HCT116 (cell line): ENCODE results near the gene FBXO7. TPM values are rescaled to one million over a fixed set of nuclear protein-coding genes. Genes with fewer than 3 reads are reported as not detected.

ENCODE experiments used
- ATAC-seq: fragments of 200-7000 bp; cut with Tn5 transposase; 2 replicates; pipeline ENCODE4 v1.9.1; 2020; ENCODE audit warnings: mild to moderate bottlenecking, moderate library complexity
- BruUV-seq: library from RNA; stranded (reverse); fragments of 400-500 nt; replicated peaks from 2 replicates; lab custom pipeline; 2021; lab: Mats Ljungman, UMichigan
- CTCF ChIA-PET: fragments of 300-600 bp; sonication (Branson Sonifier 250); formaldehyde crosslinking; loops from one replicate; lab custom pipeline; 2021; ENCODE audit warnings: antibody characterized with exemption; lab: Charles Lee
- POLR2A ChIA-PET: fragments of 300-600, 350-600 bp; sonication (Branson Sonifier 250); formaldehyde crosslinking; loops from one replicate; lab custom pipeline; 2021; ENCODE audit warnings: antibody characterized with exemption; lab: Charles Lee
- RAD21 ChIA-PET, 2 experiments: fragments of 300-600 bp; sonication (Branson Sonifier 250); formaldehyde crosslinking; loops; one replicate each; lab custom pipeline; 2023; ENCODE audit warnings: low total read pairs in 2 of 2; ENCODE audit not compliant: uncharacterized antibody in 2 of 2, unreplicated experiment in 2 of 2, low non-redundant PET in 1 of 2; lab: Charles Lee
- DNase-seq: peaks from one replicate; pipeline ENCODE4 v3.0.0-alpha.2; 2010; ENCODE audit warnings: low read depth, low spot score
- H2AFZ ChIP-seq: fragments of 200-600 bp; shearing (Covaris generic), sonication (generic); 2 replicates; pipeline ENCODE4 v1.6.1; 2017; ENCODE audit warnings: low read depth, mixed run types, mixed read lengths, antibody characterized with exemption, low read length; ENCODE audit not compliant: poor library complexity, severe bottlenecking
- H3K27ac ChIP-seq: 2 replicates; pipeline ENCODE4 v1.5.1; 2012; ENCODE audit warnings: low read depth, low read length
- H3K27me3 ChIP-seq: fragments of 200-600 bp; sonication (generic); 2 replicates; pipeline ENCODE4 v1.6.1; 2016; ENCODE audit warnings: mixed run types, low read length, mixed read lengths; ENCODE audit not compliant: insufficient read depth
- H3K36me3 ChIP-seq, 2 experiments: fragments of 200-500 bp in 1 of 2; fragments of 200-600 bp in 1 of 2; sonication (Bioruptor generic) in 1 of 2; sonication (generic) in 1 of 2; 2 replicates each; pipeline versions ENCODE4 v1.5.1 to v1.6.1; 2014 to 2016; ENCODE audit warnings: low read length in 2 of 2, inconsistent platforms in 1 of 2, mixed read lengths in 1 of 2, mixed run types in 1 of 2; ENCODE audit not compliant: insufficient read depth in 2 of 2, control insufficient read depth in 1 of 2
- H3K4me1 ChIP-seq, 2 experiments: fragments of 200-600 bp in 1 of 2; sonication (generic) in 1 of 2; 2 replicates each; pipeline versions ENCODE4 v1.5.1 to v1.6.1; 2012 to 2017; ENCODE audit warnings: low read length in 2 of 2, inconsistent platforms in 1 of 2, mild to moderate bottlenecking in 1 of 2, mixed read lengths in 1 of 2, mixed run types in 1 of 2, moderate library complexity in 1 of 2; ENCODE audit not compliant: insufficient read depth in 2 of 2, control insufficient read depth in 1 of 2
- H3K4me2 ChIP-seq: fragments of 200-600 bp; sonication (generic); 2 replicates; pipeline ENCODE4 v1.6.1; 2017; ENCODE audit warnings: mixed run types, low read length, mixed read lengths
- H3K4me3 ChIP-seq, 2 experiments: fragments of 200-600 bp in 1 of 2; sonication (generic) in 1 of 2; replicated peaks in 1 of 2; 2 replicates each; pipeline ENCODE4 v1.5.1; 2011 to 2016; ENCODE audit warnings: low read length in 2 of 2, control low read depth in 1 of 2, low read depth in 1 of 2, mild to moderate bottlenecking in 1 of 2, mixed read lengths in 1 of 2, mixed run types in 1 of 2
- H3K79me2 ChIP-seq: fragments of 200-600 bp; sonication (generic); 2 replicates; pipeline ENCODE4 v1.6.1; 2017; ENCODE audit warnings: mild to moderate bottlenecking, mixed run types, low read length, moderate library complexity, mixed read lengths; ENCODE audit not compliant: insufficient read depth
- H3K9ac ChIP-seq: fragments of 200-600 bp; sonication (generic); 2 replicates; pipeline ENCODE4 v1.6.1; 2016; ENCODE audit warnings: low read length, mixed read lengths
- H3K9me2 ChIP-seq: fragments of 200-600 bp; sonication (generic), shearing (Covaris generic); 2 replicates; pipeline ENCODE4 v1.6.1; 2017; ENCODE audit warnings: mixed run types, mild to moderate bottlenecking, moderate library complexity; ENCODE audit not compliant: insufficient read depth
- H3K9me3 ChIP-seq, 2 experiments: fragments of 200-500 bp in 1 of 2; fragments of 200-600 bp in 1 of 2; sonication (Bioruptor generic) in 1 of 2; sonication (generic) in 1 of 2; 2 replicates each; pipeline ENCODE4 v1.6.1; 2014 to 2017; ENCODE audit warnings: low read length in 2 of 2, mixed read lengths in 2 of 2, inconsistent platforms in 1 of 2, low read depth in 1 of 2, mild to moderate bottlenecking in 1 of 2, mixed run types in 1 of 2, moderate library complexity in 1 of 2; ENCODE audit not compliant: control insufficient read depth in 1 of 2, insufficient read depth in 1 of 2
- H4K20me1 ChIP-seq: fragments of 200-600 bp; sonication (generic), shearing (Covaris generic); 2 replicates; pipeline ENCODE4 v1.6.1; 2017; ENCODE audit warnings: mixed run types, mild to moderate bottlenecking, moderate library complexity; ENCODE audit not compliant: insufficient read depth
- EGR1 ChIP-seq: IDR thresholded peaks from 2 replicates; pipeline ENCODE4 v1.6.1; 2012; ENCODE audit warnings: low read depth
- EZH2 ChIP-seq: fragments of 200-600 bp; sonication (generic); IDR thresholded peaks from 2 replicates; pipeline ENCODE4 v1.6.1; 2017; ENCODE audit warnings: antibody characterized with exemption, mixed run types
- FOSL1 ChIP-seq: IDR thresholded peaks from 2 replicates; pipeline ENCODE4 v1.6.1; 2012; ENCODE audit warnings: low read depth
- JUND ChIP-seq: IDR thresholded peaks from 2 replicates; pipeline ENCODE4 v1.6.1; 2012
- POLR2AphosphoS5 ChIP-seq: IDR thresholded peaks from 2 replicates; pipeline ENCODE4 v1.6.1; 2011; ENCODE audit warnings: mild to moderate bottlenecking, low read depth, low read length, moderate library complexity
- RAD21 ChIP-seq: IDR thresholded peaks from 2 replicates; pipeline ENCODE4 v1.6.1; 2012; ENCODE audit warnings: low read depth, mild to moderate bottlenecking
- SIN3A ChIP-seq: IDR thresholded peaks from 2 replicates; pipeline ENCODE4 v1.6.1; 2012; ENCODE audit warnings: low read depth
- YY1 ChIP-seq: IDR thresholded peaks from 2 replicates; pipeline ENCODE4 v1.6.1; 2011; ENCODE audit warnings: low read length, low read depth, moderate library complexity, mild to moderate bottlenecking; ENCODE audit not compliant: insufficient replicate concordance; ENCODE audit errors: extremely low read depth
- ZNF274 ChIP-seq: fragments of 200-500 bp; sonication (Bioruptor generic); IDR thresholded peaks from 2 replicates; pipeline ENCODE4 v1.6.1; 2014; ENCODE audit warnings: mild to moderate bottlenecking, low read depth, low read length, inconsistent platforms
- intact Hi-C: fragments of 100-400 bp; cut with micrococcal nuclease; formaldehyde crosslinking; loops from 2 replicates; pipeline ENCODE4 v1.10.0; 2022
- total RNA-seq: library from RNA; stranded (reverse); gene quantifications from one replicate; pipeline ENCODE4 v1.2.1, GENCODE V29; 2021; ENCODE audit not compliant: unreplicated experiment
- TF ChIP-seq, protein P1 (sequence below): IDR thresholded peaks from 2 replicates; pipeline ENCODE4 v1.6.1; 2011; ENCODE audit warnings: mild to moderate bottlenecking, low read length, moderate library complexity; ENCODE audit not compliant: insufficient replicate concordance; ENCODE audit errors: extremely low read depth
- TF ChIP-seq, protein P2 (sequence below), 3 experiments: fragments of 200-600 bp in 1 of 3; sonication (generic) in 1 of 3; IDR thresholded peaks in 2 of 3; conservative IDR thresholded peaks in 1 of 3; 2 replicates each; pipeline ENCODE4 v1.5.1; 2012 to 2017; ENCODE audit warnings: low read depth in 2 of 3, low read length in 2 of 3, antibody characterized with exemption in 1 of 3, borderline replicate concordance in 1 of 3, control low read depth in 1 of 3, mild to moderate bottlenecking in 1 of 3, mixed read lengths in 1 of 3, mixed run types in 1 of 3, moderate library complexity in 1 of 3; ENCODE audit not compliant: insufficient read depth in 1 of 3

The FBXO7 gene
- total RNA-seq, 1 experiment from 2014 or later, result 69.2 TPM

DNA sequence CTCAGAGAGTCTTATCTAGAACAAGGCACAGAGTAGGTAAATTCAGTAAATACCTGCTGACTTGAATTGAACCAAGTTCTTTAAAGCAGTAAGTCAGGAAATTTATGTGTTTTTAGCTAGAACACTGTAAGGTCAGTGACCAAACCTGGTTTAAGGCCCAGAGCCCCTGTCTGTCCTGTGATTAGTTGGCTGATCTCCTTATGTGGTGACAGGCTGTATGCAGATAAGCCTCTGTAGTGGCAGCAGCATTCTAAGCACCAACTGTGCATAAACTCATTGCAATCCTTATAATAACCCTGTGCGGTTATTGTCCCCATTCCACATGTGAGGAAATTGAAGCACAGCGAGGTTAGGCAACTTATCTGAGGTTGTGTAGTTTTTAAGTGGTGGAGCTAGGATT, 40.5 kb downstream of the FBXO7 start:
- Histone ChIP-seq H3K9me3 (no peaks in the 10 kb centered on the region), H3K9me2 (no peaks in the 10 kb centered on the region), H3K27me3 (no peaks in the 10 kb centered on the region), H4K20me1 (no peaks in the 10 kb centered on the region), H3K27ac (no peak overlapping the region), H3K4me3 (no peak overlapping the region), H3K9ac (no peak overlapping the region), H3K4me1 (no peaks in the 10 kb centered on the region), H3K79me2 (no peaks in the 10 kb centered on the region), H3K36me3 (no peaks in the 10 kb centered on the region), H3K4me2 (no peak overlapping the region), H2AFZ (no peak overlapping the region)
- ChIA-PET POLR2A (no interaction called here), RAD21 (no interaction called here), CTCF (no interaction called here)
- BruUV-seq, result no TSS peak
- TF ChIP-seq FOSL1 (no peak), JUND (no peak), POLR2AphosphoS5 (no peak), ZNF274 (no peak), SIN3A (no peak), EZH2 (no peak), EGR1 (no peak), RAD21 (no peak), YY1 (no peak)
- TF ChIP-seq, protein P1, sequence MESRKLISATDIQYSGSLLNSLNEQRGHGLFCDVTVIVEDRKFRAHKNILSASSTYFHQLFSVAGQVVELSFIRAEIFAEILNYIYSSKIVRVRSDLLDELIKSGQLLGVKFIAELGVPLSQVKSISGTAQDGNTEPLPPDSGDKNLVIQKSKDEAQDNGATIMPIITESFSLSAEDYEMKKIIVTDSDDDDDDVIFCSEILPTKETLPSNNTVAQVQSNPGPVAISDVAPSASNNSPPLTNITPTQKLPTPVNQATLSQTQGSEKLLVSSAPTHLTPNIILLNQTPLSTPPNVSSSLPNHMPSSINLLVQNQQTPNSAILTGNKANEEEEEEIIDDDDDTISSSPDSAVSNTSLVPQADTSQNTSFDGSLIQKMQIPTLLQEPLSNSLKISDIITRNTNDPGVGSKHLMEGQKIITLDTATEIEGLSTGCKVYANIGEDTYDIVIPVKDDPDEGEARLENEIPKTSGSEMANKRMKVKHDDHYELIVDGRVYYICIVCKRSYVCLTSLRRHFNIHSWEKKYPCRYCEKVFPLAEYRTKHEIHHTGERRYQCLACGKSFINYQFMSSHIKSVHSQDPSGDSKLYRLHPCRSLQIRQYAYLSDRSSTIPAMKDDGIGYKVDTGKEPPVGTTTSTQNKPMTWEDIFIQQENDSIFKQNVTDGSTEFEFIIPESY, result no peak
- TF ChIP-seq, protein P2, sequence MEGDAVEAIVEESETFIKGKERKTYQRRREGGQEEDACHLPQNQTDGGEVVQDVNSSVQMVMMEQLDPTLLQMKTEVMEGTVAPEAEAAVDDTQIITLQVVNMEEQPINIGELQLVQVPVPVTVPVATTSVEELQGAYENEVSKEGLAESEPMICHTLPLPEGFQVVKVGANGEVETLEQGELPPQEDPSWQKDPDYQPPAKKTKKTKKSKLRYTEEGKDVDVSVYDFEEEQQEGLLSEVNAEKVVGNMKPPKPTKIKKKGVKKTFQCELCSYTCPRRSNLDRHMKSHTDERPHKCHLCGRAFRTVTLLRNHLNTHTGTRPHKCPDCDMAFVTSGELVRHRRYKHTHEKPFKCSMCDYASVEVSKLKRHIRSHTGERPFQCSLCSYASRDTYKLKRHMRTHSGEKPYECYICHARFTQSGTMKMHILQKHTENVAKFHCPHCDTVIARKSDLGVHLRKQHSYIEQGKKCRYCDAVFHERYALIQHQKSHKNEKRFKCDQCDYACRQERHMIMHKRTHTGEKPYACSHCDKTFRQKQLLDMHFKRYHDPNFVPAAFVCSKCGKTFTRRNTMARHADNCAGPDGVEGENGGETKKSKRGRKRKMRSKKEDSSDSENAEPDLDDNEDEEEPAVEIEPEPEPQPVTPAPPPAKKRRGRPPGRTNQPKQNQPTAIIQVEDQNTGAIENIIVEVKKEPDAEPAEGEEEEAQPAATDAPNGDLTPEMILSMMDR (IDR thresholded peaks at IDR 0.05 in 2 of 3, conservative IDR thresholded peaks at IDR 0.05 in 1 of 3; ENCODE audit: borderline replicate concordance in 1 of 3, insufficient read depth in 1 of 3, low read depth in 2 of 3, low read length in 2 of 3), result no peak
- intact Hi-C loops, result no loop called here
- ATAC-seq (no peak), DNase-seq (no peak)
